Fibroblast of upper back skin (primary cell): ENCODE data around the gene CYP2F1.
"Not testable (repeated sequence)": the region's sequence is repeated elsewhere in the genome, so short reads cannot be mapped to it uniquely, and the experiment has no call there.

Experiments used
- DNase-seq: peaks from one replicate; pipeline ENCODE4 v3.0.0-alpha.2; 2013

The CYP2F1 gene, protein sequence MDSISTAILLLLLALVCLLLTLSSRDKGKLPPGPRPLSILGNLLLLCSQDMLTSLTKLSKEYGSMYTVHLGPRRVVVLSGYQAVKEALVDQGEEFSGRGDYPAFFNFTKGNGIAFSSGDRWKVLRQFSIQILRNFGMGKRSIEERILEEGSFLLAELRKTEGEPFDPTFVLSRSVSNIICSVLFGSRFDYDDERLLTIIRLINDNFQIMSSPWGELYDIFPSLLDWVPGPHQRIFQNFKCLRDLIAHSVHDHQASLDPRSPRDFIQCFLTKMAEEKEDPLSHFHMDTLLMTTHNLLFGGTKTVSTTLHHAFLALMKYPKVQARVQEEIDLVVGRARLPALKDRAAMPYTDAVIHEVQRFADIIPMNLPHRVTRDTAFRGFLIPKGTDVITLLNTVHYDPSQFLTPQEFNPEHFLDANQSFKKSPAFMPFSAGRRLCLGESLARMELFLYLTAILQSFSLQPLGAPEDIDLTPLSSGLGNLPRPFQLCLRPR

DNA sequence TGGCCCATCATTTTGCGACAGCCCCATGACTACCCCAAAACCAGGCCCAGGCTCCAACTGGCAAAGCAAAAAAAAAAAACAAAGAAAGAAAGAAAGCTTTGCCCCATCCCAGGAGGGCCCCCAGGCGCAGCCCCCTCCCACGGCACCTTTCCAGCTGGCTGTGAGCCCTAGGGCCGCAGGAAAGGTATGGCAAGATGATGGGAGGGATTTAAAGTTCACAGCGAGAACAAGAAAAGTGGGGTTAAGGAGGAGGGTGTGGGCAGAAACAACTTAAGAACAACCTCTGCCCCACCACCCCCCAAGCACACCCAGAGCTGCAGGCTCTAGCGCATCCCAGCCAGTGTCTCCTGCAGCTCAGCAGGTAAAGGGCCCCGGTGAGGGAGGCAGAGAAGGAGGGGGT is at the start of gene CYP2F1:
TSS of gene CYP2F1 (plus strand) at position 301 of the 400 bp plus-strand sequence. CDS start 1,757 bp downstream, outside the sequence.
- no peak for DNase-seq

DNA sequence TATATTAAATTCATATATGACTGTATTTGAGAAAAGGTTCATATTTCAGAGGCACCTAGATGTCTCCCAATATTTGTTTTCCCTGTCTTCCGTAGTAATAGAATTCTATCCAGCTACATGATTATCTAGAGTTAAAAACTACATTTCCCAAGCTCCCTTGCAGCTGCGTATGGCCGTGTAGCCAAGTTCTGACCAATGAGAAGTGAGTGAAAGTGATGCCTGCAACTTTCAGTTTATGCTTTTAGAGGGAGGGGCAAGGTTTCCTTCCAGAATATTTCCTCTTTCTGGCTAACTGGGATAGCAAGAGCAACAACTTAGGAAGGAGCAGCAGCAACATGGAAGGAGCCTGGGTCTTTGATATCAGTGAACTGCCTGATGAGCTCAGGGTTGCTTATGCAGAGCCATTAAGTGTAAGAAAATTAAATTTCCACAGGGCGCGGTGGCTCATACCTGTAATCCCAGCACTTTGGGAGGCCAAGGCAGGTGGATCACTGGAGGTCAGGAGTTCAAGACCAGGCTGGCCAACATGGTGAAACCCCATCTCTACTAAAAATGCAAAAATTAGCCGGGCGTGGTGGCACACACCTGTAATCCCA is 49.2 kb upstream of the CYP2F1 start:
- DNase-seq = peak; percentile 6

DNA sequence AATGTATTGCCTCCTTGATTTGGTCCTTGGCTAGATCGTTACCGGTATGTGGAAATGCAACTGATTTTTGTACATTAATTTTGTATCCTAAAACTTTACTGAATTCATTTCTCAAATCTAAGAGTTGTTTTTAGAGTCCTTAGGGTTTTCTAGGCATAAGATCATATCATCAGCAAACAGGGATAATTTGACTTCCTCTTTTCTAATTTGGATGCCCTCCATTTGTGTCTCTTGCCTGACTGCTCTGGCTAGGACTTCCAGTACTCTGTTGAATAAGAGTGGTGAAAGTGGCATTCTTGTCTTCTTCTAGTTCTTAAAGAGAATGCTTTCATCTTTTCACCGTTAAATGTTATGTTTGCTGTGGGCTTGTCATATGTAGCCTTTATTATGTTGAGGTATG is 37.9 kb upstream of the CYP2F1 start:
- no peak for DNase-seq

DNA sequence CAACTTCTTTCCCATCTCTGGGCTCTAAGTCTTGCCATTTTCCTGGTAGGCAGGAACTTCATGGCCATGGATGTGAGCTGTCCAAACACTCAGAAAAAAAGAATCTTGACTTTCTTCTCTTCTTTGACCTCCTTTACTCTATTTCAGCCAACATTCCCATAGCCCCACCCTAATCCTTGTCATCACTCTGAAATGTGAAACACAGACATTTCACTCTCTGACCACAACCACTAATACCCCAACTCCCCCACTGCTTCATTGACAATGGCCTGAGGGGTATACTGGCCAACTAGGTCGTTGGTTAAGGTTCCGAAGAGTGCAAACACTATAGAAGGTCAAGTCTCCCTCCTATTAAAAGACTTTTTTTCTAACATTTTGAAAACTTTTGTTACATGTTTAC is 30.7 kb upstream of the CYP2F1 start:
- no peak for DNase-seq

DNA sequence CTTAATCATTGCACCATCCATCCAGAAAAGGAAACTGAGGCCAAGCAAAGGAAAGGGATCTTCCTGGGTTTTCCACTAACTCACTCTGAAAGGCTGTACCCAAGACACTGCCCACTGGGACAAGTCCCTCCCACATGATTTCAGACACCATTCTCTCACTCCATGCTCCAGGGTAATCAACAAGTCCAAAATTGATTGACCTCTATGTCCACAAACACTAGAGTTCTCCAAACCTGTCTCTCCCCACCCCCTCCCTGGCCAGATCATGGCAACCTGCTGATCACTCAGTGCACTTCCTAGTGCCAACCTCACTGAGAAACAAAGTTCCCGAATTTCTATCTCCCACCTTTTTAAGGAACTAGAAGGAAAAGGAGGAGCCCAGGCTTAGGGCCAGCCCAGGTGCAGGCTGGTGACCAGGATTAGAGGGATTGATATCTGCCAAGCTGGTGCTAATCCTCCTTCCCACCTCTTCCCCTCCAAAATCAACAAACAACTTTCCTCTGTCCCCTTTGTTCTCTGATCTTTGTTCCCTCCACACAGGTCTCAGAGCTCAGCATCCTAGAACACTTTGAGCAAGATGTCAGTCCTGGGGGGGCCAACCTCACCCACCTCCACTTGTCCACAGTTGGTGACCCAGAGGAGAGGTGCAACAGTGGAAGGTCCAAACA is 28.4 kb upstream of the CYP2F1 start:
- DNase-seq = no peak

DNA sequence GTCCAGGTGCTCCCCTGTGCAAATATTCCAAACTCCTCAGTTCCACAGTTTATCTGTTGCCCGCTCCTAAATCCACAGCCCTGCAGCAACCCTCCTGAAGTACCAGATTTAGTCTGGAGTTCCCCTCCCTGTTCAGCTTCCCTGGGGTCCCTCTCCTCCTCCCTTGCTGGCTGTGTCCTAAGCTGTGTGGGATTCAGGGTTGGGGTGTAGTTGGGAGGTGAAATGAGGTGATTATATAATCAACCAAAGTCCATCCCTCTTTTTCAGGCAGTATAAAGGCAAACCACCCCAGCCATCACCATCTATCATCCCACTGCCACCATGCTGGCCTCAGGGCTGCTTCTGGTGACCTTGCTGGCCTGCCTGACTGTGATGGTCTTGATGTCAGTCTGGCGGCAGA is 26.1 kb upstream of the CYP2F1 start, which contains the start of gene CYP2A13:
TSS of gene CYP2A13 (plus strand) at position 301 of the 400 bp plus-strand sequence. CDS start at position 322, 21 bp downstream.
- no peak for DNase-seq

DNA sequence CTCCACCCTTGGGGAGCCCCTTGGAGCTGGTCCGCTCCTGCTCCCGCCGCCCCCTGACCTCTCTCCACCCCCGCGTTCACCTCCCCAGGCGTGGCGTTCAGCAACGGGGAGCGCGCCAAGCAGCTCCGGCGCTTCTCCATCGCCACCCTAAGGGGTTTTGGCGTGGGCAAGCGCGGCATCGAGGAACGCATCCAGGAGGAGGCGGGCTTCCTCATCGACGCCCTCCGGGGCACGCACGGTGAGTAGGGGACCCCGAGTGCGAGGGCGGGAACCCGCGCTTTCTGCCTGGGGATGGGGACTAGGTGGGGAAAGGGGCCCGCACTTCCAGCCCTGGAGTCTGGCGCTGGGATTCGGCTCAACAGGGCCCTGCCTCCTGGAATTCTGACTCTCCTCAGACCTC is 24.3 kb upstream of the CYP2F1 start:
- DNase-seq = no peak

DNA sequence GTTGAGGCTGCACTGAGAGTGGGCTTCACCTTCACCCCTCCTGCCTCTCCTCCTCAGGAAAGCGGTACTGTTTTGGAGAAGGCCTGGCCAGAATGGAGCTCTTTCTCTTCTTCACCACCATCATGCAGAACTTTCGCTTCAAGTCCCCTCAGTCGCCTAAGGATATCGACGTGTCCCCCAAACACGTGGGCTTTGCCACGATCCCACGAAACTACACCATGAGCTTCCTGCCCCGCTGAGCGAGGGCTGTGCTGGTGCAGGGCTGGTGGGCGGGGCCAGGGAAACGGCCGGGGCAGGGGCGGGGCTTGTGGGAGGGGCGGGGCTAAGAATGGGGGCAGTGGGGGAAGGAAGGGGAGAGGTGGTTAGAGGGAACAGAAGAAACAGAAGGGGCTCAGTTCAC is 18.5 kb upstream of the CYP2F1 start:
- no peak for DNase-seq

DNA sequence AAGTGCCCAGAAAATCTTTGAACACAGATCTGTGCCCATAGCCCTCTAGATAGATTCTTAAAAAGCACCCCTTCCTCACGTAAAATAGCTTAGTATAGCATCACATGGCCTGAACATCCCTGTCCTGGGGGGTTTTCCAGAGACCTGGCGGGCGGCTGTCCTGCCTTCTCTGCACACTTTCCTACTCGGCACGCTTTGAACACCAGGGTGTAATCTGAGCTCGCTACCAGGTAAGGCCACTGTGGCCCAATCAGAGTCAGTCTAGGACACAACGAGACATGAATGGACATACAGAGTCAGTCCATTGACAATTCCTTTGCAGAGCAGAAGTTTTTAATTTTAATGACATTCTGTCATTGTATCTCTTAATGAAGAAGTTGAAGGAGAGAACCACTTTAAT is 17.9 kb upstream of the CYP2F1 start:
- DNase-seq = no peak

DNA sequence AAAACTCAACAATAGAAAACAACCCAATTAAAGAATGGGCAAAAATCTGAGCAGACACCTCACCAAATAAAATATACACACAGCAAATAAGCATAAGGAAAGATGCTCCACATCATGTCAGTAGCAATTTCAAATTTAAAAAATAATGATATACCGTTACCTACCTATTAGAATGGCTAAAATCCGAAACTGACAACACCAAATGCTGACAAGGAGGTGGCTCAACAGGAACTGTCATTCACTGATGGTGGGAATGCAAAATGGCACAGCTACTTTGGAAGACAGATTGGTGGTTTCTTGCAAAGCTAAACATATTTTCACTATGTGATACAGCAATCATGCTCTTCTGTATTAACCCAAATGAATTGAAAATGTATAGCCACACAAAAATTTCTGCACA is 16.9 kb upstream of the CYP2F1 start:
- DNase-seq = no peak

DNA sequence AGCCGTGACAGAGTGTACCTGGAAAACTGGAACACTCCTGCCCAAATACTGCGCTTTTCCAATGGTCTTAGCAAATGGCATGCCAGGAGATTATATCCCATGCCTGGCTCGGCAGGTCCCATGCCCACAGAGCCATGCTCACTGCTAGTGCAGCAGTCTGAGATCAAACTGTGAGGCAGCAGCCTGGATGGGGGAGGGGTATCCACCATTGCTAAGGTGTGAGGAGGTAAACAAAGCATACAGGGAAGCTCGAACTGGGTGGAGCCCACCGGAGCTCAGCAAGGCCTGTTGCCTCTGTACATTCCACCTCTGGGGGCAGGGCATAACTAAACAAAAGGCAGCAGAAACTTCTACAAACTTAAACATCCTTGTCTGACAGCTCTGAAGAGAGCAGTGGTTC is 15.5 kb upstream of the CYP2F1 start:
- DNase-seq = no peak

DNA sequence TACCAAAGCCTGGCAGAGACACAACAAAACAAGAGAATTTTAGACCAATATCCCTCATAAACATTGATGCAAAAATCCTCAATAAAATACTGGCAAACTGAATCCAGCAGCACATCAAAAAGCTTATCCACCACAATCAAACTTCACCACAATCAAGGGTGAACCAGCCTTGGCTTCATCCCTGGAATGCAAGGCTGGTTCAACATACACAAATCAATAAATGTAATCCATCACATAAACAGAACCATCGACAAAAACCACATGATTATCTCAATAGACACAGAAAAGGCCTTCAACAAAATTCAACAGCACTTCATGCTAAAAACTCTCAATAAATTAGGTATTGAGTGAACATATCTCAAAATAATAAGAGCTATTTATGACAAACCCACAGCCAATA is 12.0 kb upstream of the CYP2F1 start:
- DNase-seq = not testable (repeated sequence)

DNA sequence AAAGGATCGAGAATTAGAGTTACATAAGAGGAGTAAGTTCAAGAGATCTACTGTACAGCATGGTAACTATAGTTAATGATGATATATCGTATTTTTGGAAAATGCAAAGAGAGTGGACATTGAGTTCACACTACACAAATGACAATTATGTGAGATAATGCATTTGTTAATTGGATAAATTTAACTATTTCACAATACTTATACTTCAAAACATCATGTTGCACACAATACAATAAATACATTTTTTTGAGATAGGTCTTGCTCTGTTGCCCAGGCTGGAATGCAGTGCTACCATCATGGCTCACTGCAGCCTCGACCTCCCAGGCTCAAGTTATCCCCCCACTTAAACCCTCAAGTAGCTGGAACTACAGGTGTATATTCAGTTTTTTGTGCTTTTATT is 8.1 kb upstream of the CYP2F1 start:
- DNase-seq = no peak

DNA sequence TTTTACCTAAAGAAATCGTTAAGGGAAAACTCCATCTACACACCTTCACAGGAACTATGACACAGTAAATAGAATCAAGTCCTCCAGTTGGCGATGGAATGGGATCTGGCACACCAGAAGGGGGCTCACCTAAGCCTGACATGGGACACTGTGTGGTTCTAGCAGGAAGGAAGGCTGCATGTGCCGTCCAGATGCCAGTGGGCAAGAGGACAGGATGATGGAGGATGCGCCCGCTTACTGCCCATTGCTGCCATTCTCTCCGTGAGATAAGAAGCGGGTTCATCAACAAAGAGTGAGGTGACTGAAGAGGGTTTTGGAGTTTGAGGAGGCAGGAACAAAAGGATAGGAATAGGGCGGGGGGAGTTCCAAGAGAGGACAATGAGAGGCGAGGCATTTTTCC is 2.9 kb upstream of the CYP2F1 start:
- DNase-seq = no peak

DNA sequence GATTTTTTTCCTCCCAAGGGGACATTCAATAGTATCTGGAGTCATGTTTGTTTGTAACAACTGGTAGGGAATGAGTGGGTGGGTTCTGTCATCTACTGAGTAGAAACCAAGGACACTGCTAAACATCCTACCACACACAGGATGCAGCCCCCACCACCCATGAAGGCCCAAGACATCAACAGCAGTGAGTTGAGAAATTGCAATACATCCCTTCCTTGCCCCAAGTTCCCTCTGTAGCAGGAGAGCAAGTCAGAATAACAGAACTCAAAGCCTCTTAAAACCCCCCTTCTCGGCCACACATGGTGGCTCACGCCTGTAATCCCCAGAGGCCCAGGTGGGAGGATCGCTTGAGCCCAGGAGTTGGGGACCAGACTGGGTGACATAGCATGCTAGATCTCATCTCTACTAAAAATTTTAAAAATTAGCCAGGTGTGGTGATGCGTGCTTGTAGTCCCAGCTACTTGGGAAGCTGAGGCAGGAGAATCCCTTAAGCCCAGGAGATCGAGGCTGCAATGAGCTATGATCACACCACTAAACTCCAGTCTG is 2.4 kb upstream of the CYP2F1 start:
- no peak for DNase-seq

DNA sequence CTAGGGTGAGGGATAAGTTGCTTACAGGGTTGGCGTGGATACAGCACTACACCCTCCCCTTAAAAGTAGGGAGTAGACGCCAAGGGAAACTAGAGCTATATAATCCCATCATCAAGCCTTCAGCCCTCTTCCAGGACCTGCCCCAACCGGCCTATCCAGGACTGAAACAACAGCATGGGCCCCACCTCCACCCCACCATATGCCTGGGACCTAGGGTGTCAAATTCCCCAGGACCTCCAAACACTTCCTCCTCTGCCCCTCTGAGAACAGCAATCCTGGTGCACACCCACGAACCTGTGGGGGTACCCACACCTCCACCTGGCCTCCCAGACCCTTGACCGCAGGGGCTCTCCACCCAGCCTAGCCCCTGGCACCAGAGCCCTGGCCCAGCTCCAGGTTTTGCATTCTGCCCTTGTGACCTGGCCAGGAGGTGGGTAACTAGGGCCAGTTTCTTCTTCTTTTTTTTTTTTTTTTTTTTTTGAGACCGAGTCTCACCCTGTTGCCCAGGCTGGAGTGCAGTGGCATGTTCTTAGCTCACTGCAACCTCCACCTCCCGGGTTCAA is 1.4 kb upstream of the CYP2F1 start:
- no peak for DNase-seq

DNA sequence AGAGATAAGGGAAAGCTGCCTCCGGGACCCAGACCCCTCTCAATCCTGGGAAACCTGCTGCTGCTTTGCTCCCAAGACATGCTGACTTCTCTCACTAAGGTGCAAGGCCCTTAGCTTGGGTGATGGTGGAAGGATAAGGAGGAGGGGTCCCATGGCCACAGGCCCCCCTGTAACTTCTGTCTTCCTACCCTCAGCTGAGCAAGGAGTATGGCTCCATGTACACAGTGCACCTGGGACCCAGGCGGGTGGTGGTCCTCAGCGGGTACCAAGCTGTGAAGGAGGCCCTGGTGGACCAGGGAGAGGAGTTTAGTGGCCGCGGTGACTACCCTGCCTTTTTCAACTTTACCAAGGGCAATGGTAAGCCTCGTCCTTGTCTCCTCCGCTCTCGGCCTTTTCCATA is 2.0 kb downstream of the CYP2F1 start:
- no peak for DNase-seq

DNA sequence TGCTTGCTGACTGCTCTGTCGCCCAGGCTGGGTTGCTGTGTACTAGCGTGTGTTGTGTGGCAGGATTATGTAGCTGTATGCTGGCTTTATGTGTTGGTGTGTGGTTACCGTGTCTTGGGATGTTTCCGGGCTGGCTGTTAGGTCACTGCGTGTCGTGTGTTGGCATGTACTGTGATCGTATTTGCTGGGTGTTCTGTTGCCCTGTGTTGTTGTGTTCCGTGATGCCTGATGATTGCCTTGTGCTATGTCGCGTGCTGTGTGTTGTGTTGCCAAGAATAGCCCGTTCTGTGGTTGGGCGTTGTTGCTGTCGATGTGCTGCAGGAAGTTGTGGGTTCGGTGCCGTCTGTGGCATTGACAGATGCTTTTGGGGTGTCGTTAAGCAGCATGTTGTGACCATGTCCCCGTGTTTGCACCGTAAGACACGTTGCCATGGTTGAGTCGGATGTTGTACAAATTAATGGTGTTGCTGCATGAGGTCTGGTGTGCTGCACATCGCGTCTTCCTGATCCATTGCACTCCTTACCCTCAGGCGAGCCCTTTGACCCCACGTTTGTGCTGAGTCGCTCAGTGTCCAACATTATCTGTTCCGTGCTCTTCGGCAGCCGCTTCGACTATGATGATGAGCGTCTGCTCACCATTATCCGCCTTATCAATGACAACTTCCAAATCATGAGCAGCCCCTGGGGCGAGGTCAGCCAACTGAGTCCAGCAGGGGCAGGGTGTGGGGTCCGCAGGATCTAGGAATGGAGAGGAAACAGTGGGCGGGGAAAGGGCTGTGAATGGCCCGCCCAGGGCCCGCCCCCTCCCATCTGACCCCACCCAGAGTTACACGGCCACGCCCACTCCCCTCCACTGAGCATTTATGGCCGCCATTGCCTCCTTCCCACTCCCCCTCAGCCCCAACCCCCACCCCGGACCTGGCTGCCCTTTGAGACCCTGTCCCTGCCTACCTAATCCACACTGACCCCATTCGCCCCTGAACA is 7.0 kb downstream of the CYP2F1 start:
- not testable (repeated sequence) for DNase-seq

DNA sequence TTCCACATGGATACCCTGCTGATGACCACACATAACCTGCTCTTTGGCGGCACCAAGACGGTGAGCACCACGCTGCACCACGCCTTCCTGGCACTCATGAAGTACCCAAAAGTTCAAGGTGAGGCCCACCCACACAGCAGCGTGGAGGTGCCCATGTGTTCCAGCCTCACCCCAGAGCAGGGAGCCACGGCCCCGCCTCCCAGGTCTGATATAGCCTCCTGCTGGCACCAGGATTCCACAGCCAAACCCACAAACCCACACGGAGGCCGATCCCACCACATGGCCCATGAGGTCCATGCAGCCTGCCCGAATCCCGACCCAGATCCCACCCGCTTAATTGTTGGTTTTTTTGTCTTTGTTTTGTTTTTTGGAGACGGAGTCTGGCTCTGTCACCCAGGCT is 8.6 kb downstream of the CYP2F1 start:
- DNase-seq = not testable (repeated sequence)

DNA sequence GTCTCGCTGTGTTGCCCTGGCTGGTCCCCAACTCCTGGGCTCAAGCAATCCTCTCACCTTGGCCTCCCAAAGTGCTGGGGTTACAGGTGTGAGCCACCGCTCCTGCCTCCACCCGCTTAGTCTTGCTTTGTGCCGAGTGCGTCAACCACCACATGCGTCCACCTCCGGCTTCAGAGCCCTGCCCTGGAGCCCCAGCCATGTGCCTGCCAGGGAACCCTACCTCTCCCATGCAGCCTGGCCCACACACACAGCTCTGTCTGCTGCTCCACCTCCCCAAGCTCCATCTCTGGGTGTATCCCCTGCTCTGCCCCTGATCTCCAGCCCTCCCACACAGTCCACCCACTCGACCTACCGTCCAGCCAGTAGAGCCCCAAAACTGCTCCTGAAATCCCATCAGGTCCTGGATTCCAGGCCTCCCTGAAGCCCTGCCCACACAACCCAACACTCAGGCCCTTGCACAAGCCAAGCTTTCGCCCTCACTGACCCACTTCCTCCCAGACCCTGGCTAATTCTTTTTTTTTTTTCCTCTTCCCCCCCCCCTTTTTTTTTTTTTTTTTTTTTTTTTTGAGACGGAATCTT is 9.6 kb downstream of the CYP2F1 start:
- no peak for DNase-seq

DNA sequence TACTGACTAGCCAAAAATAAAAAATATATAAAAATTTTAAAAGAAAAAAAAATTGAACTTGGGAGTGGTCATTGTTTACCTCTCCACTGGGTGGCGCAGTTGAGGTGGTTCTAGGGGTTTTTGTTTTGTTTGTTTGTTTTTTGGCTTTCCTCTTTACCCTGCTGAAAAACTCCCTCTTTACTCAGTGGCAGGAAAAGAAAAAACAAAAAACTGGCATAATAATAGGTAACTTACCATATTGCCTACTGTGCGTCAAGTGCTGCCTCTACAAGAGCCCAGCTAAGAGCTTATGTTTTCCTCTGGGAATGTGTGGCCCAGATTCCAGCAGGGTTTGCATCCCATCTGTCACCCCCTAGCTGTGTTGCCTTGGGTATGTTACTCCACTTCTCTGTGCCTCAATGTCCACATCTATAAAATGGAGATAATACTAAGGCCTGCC is 12.6 kb downstream of the CYP2F1 start:
- peak; percentile 2 for DNase-seq
